GM23338 (cell line): ENCODE results near the gene JARID2. TPM values are rescaled to one million over a fixed set of nuclear protein-coding genes. Genes with fewer than 3 reads are reported as not detected.
A peak's percentile ranks its signal among the peaks of the same experiment; 100 is the strongest.

ENCODE experiments used
- ATAC-seq: fragments of 200-7000 bp; cut with Tn5 transposase; 3 replicates; pipeline ENCODE4 v1.9.1; 2020
- DNase-seq: peaks from one replicate; pipeline ENCODE4 v3.0.0-alpha.2; 2015; ENCODE audit warnings: low spot score
- H2AFZ ChIP-seq: fragments of 200-600 bp; sonication (generic); 2 replicates; pipeline ENCODE4 v1.8.0; 2016; ENCODE audit warnings: antibody characterized with exemption, mild to moderate bottlenecking, moderate library complexity
- H3F3A ChIP-seq: fragments of 200-600 bp; sonication (generic); replicated peaks from 2 replicates; pipeline ENCODE4 v1.8.0; 2017; ENCODE audit warnings: antibody characterized with exemption, mixed run types, low read depth
- H3K27ac ChIP-seq: fragments of 200-600 bp; sonication (generic); 2 replicates; pipeline ENCODE4 v1.6.1; 2016; ENCODE audit warnings: low read depth
- H3K27me3 ChIP-seq: fragments of 200-600 bp; sonication (generic); 2 replicates; pipeline ENCODE4 v1.8.0; 2016; ENCODE audit warnings: mild to moderate bottlenecking, mixed run types, moderate library complexity; ENCODE audit not compliant: insufficient read depth
- H3K36me3 ChIP-seq: fragments of 200-600 bp; sonication (generic); 2 replicates; pipeline ENCODE4 v1.8.0; 2016; ENCODE audit warnings: mild to moderate bottlenecking; ENCODE audit not compliant: insufficient read depth
- H3K4me1 ChIP-seq: fragments of 200-600 bp; sonication (generic); 2 replicates; pipeline ENCODE4 v1.8.0; 2016; ENCODE audit warnings: mild to moderate bottlenecking, moderate library complexity; ENCODE audit not compliant: insufficient read depth
- H3K4me2 ChIP-seq: fragments of 200-600 bp; sonication (generic); 2 replicates; pipeline ENCODE4 v1.7.1; 2017; ENCODE audit warnings: mixed run types
- H3K4me3 ChIP-seq: fragments of 200-600 bp; sonication (generic); 2 replicates; pipeline ENCODE4 v1.6.1; 2016; ENCODE audit warnings: mixed run types
- H3K79me2 ChIP-seq: fragments of 200-600 bp; sonication (generic); replicated peaks from 2 replicates; pipeline ENCODE4 v1.8.0; 2017; ENCODE audit warnings: mild to moderate bottlenecking; ENCODE audit not compliant: insufficient read depth
- H3K9me2 ChIP-seq: fragments of 200-600 bp; sonication (generic); 2 replicates; pipeline ENCODE4 v1.8.0; 2017; ENCODE audit not compliant: insufficient read depth
- H4K20me1 ChIP-seq: fragments of 200-600 bp; sonication (generic); replicated peaks from 2 replicates; pipeline ENCODE4 v1.8.0; 2017; ENCODE audit warnings: mild to moderate bottlenecking; ENCODE audit not compliant: insufficient read depth
- H3K27ac Mint-ChIP-seq: 2 replicates; pipeline ENCODE4 v1.8.0; 2020; ENCODE audit warnings: inconsistent platforms, mild to moderate bottlenecking, moderate library complexity, mixed read lengths
- H3K27me3 Mint-ChIP-seq: 3 replicates; pipeline ENCODE4 v1.8.0; 2022; ENCODE audit warnings: low read depth, mild to moderate bottlenecking, moderate library complexity, mixed read lengths, inconsistent platforms; ENCODE audit not compliant: insufficient read depth, poor library complexity
- H3K36me3 Mint-ChIP-seq: 3 replicates; pipeline ENCODE4 v1.8.0; 2021; ENCODE audit warnings: low read depth, mild to moderate bottlenecking, inconsistent platforms, moderate library complexity, mixed read lengths
- H3K4me1 Mint-ChIP-seq: 3 replicates; pipeline ENCODE4 v1.8.0; 2020; ENCODE audit warnings: mild to moderate bottlenecking, inconsistent platforms, mixed read lengths
- H3K4me3 Mint-ChIP-seq: 3 replicates; pipeline ENCODE4 v1.8.0; 2021; ENCODE audit warnings: moderate library complexity, mild to moderate bottlenecking, inconsistent platforms, mixed read lengths
- H3K9me3 Mint-ChIP-seq: 3 replicates; pipeline ENCODE4 v1.8.0; 2020; ENCODE audit warnings: moderate library complexity, mild to moderate bottlenecking, inconsistent platforms, mixed read lengths
- CREB1 ChIP-seq: fragments of 250-450 bp; sonication (Bioruptor Pico); IDR thresholded peaks from 2 replicates; pipeline ENCODE4 v1.5.0; 2020; ENCODE audit warnings: low read depth, mild to moderate bottlenecking, moderate library complexity
- CTCF ChIP-seq, 2 experiments: fragments of 200-600 bp in 1 of 2; sonication (generic) in 1 of 2; conservative IDR thresholded peaks; 2 replicates each; pipeline versions ENCODE4 v1.5.1 to v1.6.1; 2016 to 2017; ENCODE audit warnings: antibody characterized with exemption in 2 of 2, low read depth in 2 of 2, mild to moderate bottlenecking in 2 of 2, moderate library complexity in 1 of 2
- ETS1 ChIP-seq: IDR thresholded peaks from 2 replicates; pipeline ENCODE4 v1.6.1; 2016; ENCODE audit warnings: antibody characterized with exemption
- EZH2 ChIP-seq: fragments of 200-600 bp; sonication (generic); IDR thresholded peaks from one replicate; pipeline ENCODE4 v1.8.0; 2017; ENCODE audit warnings: antibody characterized with exemption, mild to moderate bottlenecking, low read depth; ENCODE audit not compliant: unreplicated experiment
- EZH2phosphoT487 ChIP-seq: fragments of 200-600 bp; sonication (generic); IDR thresholded peaks from one replicate; pipeline ENCODE4 v1.8.1; 2018; ENCODE audit warnings: antibody characterized with exemption; ENCODE audit not compliant: unreplicated experiment
- JUNB ChIP-seq: IDR thresholded peaks from one replicate; pipeline ENCODE4 v1.6.1; 2016; ENCODE audit warnings: antibody characterized with exemption; ENCODE audit not compliant: unreplicated experiment
- NANOG ChIP-seq: IDR thresholded peaks from 2 replicates; pipeline ENCODE4 v1.6.1; 2016; ENCODE audit warnings: antibody characterized with exemption, borderline replicate concordance
- POLR2AphosphoS5 ChIP-seq: IDR thresholded peaks from 2 replicates; pipeline ENCODE4 v1.6.1; 2016; ENCODE audit warnings: antibody characterized with exemption, low read depth
- STAT1 ChIP-seq: IDR thresholded peaks from one replicate; pipeline ENCODE4 v1.6.1; 2016; ENCODE audit warnings: antibody characterized with exemption; ENCODE audit not compliant: unreplicated experiment
- ZNF114 ChIP-seq: fragments of 250-450 bp; sonication (Bioruptor Pico); IDR thresholded peaks from 2 replicates; pipeline ENCODE4 v1.5.0; 2020; ENCODE audit warnings: mild to moderate bottlenecking, moderate library complexity
- ZNF331 ChIP-seq: fragments of 250-450 bp; sonication (Bioruptor Pico); IDR thresholded peaks from 2 replicates; pipeline ENCODE4 v1.5.0; 2020; ENCODE audit warnings: low read depth, mild to moderate bottlenecking, moderate library complexity
- ZNF462 ChIP-seq: fragments of 250-450 bp; sonication (Bioruptor Pico); IDR thresholded peaks from 2 replicates; pipeline ENCODE4 v1.5.0; 2020; ENCODE audit warnings: mild to moderate bottlenecking, moderate library complexity
- polyA plus RNA-seq: library from polyadenylated mRNA; unstranded; fragments of >200 nt; fragmentation: Nextera tagmentation; extraction: Ambion mirVana; gene quantifications from 2 replicates; pipeline ENCODE4 v1.2.1, GENCODE V29; 2016
- total RNA-seq: library from RNA; depleted of rRNA; stranded (reverse); fragments of >200 nt; shearing (Covaris generic); gene quantifications from 2 replicates; pipeline ENCODE4 v1.2.3, GENCODE V29; 2014
- TF ChIP-seq, protein P1 (sequence below): IDR thresholded peaks from one replicate; pipeline ENCODE4 v1.6.1; 2018; ENCODE audit warnings: antibody characterized with exemption; ENCODE audit not compliant: unreplicated experiment

JARID2 gene
- total and polyA plus RNA-seq, 2 experiments from 2014 or later: 92.8 to 196 TPM

DNA sequence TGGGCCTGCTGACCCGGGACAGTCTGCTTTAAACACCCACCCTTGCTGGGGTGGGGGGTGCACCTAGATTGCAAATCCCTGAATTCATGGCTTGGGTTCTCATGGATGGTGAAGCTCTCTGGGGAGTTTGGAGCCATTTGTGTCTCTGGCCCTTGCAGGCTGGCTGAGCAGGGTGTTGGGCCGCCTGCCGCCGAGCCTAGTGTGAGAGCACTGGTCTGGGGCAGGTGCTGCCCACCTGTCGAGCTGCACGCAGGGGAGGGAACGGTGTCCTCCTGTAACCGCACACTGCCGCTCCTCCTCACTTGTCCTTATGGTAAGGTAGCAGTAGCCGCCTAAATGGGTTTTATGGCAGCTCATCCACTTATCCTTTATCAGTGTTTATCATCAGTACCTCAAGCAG lies 273.0 kb downstream of the JARID2 start:
- Histone ChIP-seq H3K4me2 (no peak overlapping the region), H3K4me1 (peaks cover 9% of the 10 kb centered on the region; the same call in 1 of the 2 replicates), H3K27ac (peak overlapping the region; percentile 51; the same call in 1 of the 2 replicates), H3F3A (peaks cover 72% of the 10 kb centered on the region), H3K4me3 (no peak overlapping the region), H4K20me1 (peaks cover 53% of the 10 kb centered on the region), H3K36me3 (peaks cover 75% of the 10 kb centered on the region), H2AFZ (no peak overlapping the region), H3K9me2 (no peaks in the 10 kb centered on the region), H3K79me2 (peaks cover 27% of the 10 kb centered on the region), H3K27me3 (no peaks in the 10 kb centered on the region)
- Mint-ChIP-seq H3K27ac (no peak overlapping the region), H3K9me3 (peaks cover 16% of the 10 kb centered on the region; the same call in 2 of the 3 replicates), H3K4me1 (peaks cover 26% of the 10 kb centered on the region), H3K4me3 (no peak overlapping the region), H3K36me3 (peaks cover 100% of the 10 kb centered on the region), H3K27me3 (peaks cover 75% of the 10 kb centered on the region)
- ATAC-seq: no peak
- no peak for TF ChIP-seq ZNF114 (CRISPR knock-in tag)
- TF ChIP-seq CREB1 (CRISPR knock-in tag): no peak
- no peak for TF ChIP-seq CTCF (conservative IDR thresholded peaks at IDR 0.05; ENCODE audit: low read depth in 2 of 2)
- TF ChIP-seq EZH2phosphoT487: no peak
- TF ChIP-seq ZNF462 (CRISPR knock-in tag): no peak
- TF ChIP-seq, protein P1, sequence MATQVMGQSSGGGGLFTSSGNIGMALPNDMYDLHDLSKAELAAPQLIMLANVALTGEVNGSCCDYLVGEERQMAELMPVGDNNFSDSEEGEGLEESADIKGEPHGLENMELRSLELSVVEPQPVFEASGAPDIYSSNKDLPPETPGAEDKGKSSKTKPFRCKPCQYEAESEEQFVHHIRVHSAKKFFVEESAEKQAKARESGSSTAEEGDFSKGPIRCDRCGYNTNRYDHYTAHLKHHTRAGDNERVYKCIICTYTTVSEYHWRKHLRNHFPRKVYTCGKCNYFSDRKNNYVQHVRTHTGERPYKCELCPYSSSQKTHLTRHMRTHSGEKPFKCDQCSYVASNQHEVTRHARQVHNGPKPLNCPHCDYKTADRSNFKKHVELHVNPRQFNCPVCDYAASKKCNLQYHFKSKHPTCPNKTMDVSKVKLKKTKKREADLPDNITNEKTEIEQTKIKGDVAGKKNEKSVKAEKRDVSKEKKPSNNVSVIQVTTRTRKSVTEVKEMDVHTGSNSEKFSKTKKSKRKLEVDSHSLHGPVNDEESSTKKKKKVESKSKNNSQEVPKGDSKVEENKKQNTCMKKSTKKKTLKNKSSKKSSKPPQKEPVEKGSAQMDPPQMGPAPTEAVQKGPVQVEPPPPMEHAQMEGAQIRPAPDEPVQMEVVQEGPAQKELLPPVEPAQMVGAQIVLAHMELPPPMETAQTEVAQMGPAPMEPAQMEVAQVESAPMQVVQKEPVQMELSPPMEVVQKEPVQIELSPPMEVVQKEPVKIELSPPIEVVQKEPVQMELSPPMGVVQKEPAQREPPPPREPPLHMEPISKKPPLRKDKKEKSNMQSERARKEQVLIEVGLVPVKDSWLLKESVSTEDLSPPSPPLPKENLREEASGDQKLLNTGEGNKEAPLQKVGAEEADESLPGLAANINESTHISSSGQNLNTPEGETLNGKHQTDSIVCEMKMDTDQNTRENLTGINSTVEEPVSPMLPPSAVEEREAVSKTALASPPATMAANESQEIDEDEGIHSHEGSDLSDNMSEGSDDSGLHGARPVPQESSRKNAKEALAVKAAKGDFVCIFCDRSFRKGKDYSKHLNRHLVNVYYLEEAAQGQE: no peak
- TF ChIP-seq EZH2: no peak
- no peak for TF ChIP-seq JUNB
- TF ChIP-seq POLR2AphosphoS5: no peak
- TF ChIP-seq STAT1: no peak
- no peak for TF ChIP-seq ZNF331 (CRISPR knock-in tag)
- TF ChIP-seq NANOG: no peak
- no peak for TF ChIP-seq ETS1
- no peak for DNase-seq
